GM12878 (cell line): ENCODE data around the gene OXA1L. TPM values are rescaled to one million over a fixed set of nuclear protein-coding genes. Genes with fewer than 3 reads are reported as not detected.

Experiments used
- BACH1 ChIP-seq: fragments of 450-650 bp; IDR thresholded peaks from 2 replicates; pipeline ENCODE4 v1.6.1; 2017; ENCODE audit warnings: mild to moderate bottlenecking, borderline replicate concordance
- BHLHE40 ChIP-seq, 2 experiments: fragments of 450-650 bp in 1 of 2; IDR thresholded peaks; 2 replicates each; pipeline ENCODE4 v1.6.1; 2011 to 2017; ENCODE audit warnings: low read depth in 2 of 2, borderline replicate concordance in 1 of 2, improper control_type of control experiment in 1 of 2, low read length in 1 of 2, mild to moderate bottlenecking in 1 of 2
- BRCA1 ChIP-seq: IDR thresholded peaks from 2 replicates; pipeline ENCODE4 v1.6.1; 2011; ENCODE audit warnings: low read depth, low read length, improper control_type of control experiment
- CREB1 ChIP-seq: IDR thresholded peaks from 2 replicates; pipeline ENCODE4 v1.6.1; 2012; ENCODE audit warnings: low read depth, mild to moderate bottlenecking, inconsistent platforms
- HCFC1 ChIP-seq: fragments of 150-350 bp; IDR thresholded peaks from 2 replicates; pipeline ENCODE4 v1.6.1; 2014; ENCODE audit warnings: low read length
- MEF2A ChIP-seq: IDR thresholded peaks from 2 replicates; pipeline ENCODE4 v1.6.1; 2011; ENCODE audit warnings: low read depth, mild to moderate bottlenecking, low read length, moderate library complexity; ENCODE audit not compliant: insufficient read depth
- MEF2B ChIP-seq: fragments of 450-650 bp; IDR thresholded peaks from 2 replicates; pipeline ENCODE4 v1.6.1; 2018; ENCODE audit warnings: mild to moderate bottlenecking, moderate library complexity; ENCODE audit not compliant: partially characterized antibody, poor library complexity, severe bottlenecking
- NRF1 ChIP-seq: conservative IDR thresholded peaks from 2 replicates; pipeline ENCODE4 v1.6.1; 2011; ENCODE audit warnings: mild to moderate bottlenecking, low read depth, low read length, improper control_type of control experiment
- SMC3 ChIP-seq: IDR thresholded peaks from 2 replicates; pipeline ENCODE4 v1.6.1; 2011; ENCODE audit warnings: low read length, improper control_type of control experiment, borderline replicate concordance
- SRF ChIP-seq, 2 experiments: IDR thresholded peaks; 2 replicates each; pipeline ENCODE4 v1.6.1; 2011; ENCODE audit warnings: low read depth in 2 of 2, low read length in 2 of 2, mild to moderate bottlenecking in 1 of 2, moderate library complexity in 1 of 2
- WRNIP1 ChIP-seq: IDR thresholded peaks from 2 replicates; pipeline ENCODE4 v1.6.1; 2011; ENCODE audit warnings: low read depth, low read length, improper control_type of control experiment, borderline replicate concordance
- ZNF384 ChIP-seq: IDR thresholded peaks from 2 replicates; pipeline ENCODE4 v1.6.1; 2012; ENCODE audit warnings: low read depth, mild to moderate bottlenecking, low read length, improper control_type of control experiment, borderline replicate concordance
- polyA plus RNA-seq, 11 experiments: library from polyadenylated mRNA; depleted of rRNA in 4 of 11; unstranded in 6 of 11; stranded (reverse) in 5 of 11; fragments of >200 nt; fragmentation: Nextera tagmentation in 4 of 11; fragmentation: Illumina TruSeq in 1 of 11; extraction: Ambion mirVana in 4 of 11; extraction: Trizol in 1 of 11; gene quantifications; 1 replicate in 1 of 11; 2 replicates in 10 of 11; pipeline versions ENCODE4 v1.2.1 to v1.2.3, GENCODE V29; 2011 to 2016; ENCODE audit warnings: inconsistent platforms in 2 of 11, missing spikeins in 2 of 11, low read depth in 1 of 11
- total RNA-seq, 4 experiments: library from RNA; depleted of rRNA in 3 of 4; stranded (reverse); fragments of >200 nt in 3 of 4; fragmentation: Illumina TruSeq in 1 of 4; extraction: Trizol in 1 of 4; gene quantifications; 2 replicates each; pipeline versions ENCODE4 v1.2.1 to v1.2.3, GENCODE V29; 2013 to 2021
- TF ChIP-seq, protein P1 (sequence below): fragments of 150-350 bp; IDR thresholded peaks from 2 replicates; pipeline ENCODE4 v1.6.1; 2016; ENCODE audit warnings: low read depth, low read length
- TF ChIP-seq, protein P2 (sequence below): fragments of 450-650 bp; IDR thresholded peaks from 2 replicates; pipeline ENCODE4 v1.6.1; 2017; ENCODE audit warnings: mild to moderate bottlenecking, moderate library complexity
- TF ChIP-seq, protein P3 (sequence below): fragments of 450-650 bp; IDR thresholded peaks from 2 replicates; pipeline ENCODE4 v1.6.1; 2016; ENCODE audit warnings: mild to moderate bottlenecking
- TF ChIP-seq, protein P4 (sequence below): fragments of 450-650 bp; IDR thresholded peaks from 2 replicates; pipeline ENCODE4 v1.6.1; 2016; ENCODE audit warnings: mild to moderate bottlenecking

Gene OXA1L
- total and polyA plus RNA-seq, 10 of the 15 experiments (the other 5 are each of a cell fraction or from before 2014, with no cell fraction given), result 105 to 289 (median 146) TPM

GRCh38 chr14:22819151-22819988, 52.9 kb downstream of the OXA1L start (continued):
- TF ChIP-seq, protein P1, sequence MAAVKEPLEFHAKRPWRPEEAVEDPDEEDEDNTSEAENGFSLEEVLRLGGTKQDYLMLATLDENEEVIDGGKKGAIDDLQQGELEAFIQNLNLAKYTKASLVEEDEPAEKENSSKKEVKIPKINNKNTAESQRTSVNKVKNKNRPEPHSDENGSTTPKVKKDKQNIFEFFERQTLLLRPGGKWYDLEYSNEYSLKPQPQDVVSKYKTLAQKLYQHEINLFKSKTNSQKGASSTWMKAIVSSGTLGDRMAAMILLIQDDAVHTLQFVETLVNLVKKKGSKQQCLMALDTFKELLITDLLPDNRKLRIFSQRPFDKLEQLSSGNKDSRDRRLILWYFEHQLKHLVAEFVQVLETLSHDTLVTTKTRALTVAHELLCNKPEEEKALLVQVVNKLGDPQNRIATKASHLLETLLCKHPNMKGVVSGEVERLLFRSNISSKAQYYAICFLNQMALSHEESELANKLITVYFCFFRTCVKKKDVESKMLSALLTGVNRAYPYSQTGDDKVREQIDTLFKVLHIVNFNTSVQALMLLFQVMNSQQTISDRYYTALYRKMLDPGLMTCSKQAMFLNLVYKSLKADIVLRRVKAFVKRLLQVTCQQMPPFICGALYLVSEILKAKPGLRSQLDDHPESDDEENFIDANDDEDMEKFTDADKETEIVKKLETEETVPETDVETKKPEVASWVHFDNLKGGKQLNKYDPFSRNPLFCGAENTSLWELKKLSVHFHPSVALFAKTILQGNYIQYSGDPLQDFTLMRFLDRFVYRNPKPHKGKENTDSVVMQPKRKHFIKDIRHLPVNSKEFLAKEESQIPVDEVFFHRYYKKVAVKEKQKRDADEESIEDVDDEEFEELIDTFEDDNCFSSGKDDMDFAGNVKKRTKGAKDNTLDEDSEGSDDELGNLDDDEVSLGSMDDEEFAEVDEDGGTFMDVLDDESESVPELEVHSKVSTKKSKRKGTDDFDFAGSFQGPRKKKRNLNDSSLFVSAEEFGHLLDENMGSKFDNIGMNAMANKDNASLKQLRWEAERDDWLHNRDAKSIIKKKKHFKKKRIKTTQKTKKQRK, result no peak
- TF ChIP-seq, protein P2, sequence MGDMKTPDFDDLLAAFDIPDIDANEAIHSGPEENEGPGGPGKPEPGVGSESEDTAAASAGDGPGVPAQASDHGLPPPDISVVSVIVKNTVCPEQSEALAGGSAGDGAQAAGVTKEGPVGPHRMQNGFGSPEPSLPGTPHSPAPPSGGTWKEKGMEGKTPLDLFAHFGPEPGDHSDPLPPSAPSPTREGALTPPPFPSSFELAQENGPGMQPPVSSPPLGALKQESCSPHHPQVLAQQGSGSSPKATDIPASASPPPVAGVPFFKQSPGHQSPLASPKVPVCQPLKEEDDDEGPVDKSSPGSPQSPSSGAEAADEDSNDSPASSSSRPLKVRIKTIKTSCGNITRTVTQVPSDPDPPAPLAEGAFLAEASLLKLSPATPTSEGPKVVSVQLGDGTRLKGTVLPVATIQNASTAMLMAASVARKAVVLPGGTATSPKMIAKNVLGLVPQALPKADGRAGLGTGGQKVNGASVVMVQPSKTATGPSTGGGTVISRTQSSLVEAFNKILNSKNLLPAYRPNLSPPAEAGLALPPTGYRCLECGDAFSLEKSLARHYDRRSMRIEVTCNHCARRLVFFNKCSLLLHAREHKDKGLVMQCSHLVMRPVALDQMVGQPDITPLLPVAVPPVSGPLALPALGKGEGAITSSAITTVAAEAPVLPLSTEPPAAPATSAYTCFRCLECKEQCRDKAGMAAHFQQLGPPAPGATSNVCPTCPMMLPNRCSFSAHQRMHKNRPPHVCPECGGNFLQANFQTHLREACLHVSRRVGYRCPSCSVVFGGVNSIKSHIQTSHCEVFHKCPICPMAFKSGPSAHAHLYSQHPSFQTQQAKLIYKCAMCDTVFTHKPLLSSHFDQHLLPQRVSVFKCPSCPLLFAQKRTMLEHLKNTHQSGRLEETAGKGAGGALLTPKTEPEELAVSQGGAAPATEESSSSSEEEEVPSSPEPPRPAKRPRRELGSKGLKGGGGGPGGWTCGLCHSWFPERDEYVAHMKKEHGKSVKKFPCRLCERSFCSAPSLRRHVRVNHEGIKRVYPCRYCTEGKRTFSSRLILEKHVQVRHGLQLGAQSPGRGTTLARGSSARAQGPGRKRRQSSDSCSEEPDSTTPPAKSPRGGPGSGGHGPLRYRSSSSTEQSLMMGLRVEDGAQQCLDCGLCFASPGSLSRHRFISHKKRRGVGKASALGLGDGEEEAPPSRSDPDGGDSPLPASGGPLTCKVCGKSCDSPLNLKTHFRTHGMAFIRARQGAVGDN, result no peak
- TF ChIP-seq SMC3 (no peak), CREB1 (no peak), MEF2B (no peak), WRNIP1 (no peak), ZNF384 (peak; percentile 39; the same call in 1 of the 2 replicates), NRF1 (no peak), BRCA1 (no peak), HCFC1 (no peak), BACH1 (no peak), SRF (IDR thresholded peaks at IDR 0.05; ENCODE audit: low read depth in 2 of 2, low read length in 2 of 2) (no peak), BHLHE40 (IDR thresholded peaks at IDR 0.05; ENCODE audit: borderline replicate concordance in 1 of 2, low read depth in 2 of 2, low read length in 1 of 2) (0 out of 4 replicates have a peak, but pooled peaks of 1 of the 2 experiments have one; percentile 17), MEF2A (no peak)
- TF ChIP-seq, protein P3, sequence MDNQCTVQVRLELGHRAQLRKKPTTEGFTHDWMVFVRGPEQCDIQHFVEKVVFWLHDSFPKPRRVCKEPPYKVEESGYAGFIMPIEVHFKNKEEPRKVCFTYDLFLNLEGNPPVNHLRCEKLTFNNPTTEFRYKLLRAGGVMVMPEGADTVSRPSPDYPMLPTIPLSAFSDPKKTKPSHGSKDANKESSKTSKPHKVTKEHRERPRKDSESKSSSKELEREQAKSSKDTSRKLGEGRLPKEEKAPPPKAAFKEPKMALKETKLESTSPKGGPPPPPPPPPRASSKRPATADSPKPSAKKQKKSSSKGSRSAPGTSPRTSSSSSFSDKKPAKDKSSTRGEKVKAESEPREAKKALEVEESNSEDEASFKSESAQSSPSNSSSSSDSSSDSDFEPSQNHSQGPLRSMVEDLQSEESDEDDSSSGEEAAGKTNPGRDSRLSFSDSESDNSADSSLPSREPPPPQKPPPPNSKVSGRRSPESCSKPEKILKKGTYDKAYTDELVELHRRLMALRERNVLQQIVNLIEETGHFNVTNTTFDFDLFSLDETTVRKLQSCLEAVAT, result no peak
- TF ChIP-seq, protein P4, sequence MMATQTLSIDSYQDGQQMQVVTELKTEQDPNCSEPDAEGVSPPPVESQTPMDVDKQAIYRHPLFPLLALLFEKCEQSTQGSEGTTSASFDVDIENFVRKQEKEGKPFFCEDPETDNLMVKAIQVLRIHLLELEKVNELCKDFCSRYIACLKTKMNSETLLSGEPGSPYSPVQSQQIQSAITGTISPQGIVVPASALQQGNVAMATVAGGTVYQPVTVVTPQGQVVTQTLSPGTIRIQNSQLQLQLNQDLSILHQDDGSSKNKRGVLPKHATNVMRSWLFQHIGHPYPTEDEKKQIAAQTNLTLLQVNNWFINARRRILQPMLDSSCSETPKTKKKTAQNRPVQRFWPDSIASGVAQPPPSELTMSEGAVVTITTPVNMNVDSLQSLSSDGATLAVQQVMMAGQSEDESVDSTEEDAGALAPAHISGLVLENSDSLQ, result peak; percentile 41; the same call in 1 of the 2 replicates
